GM12878 (cell line): ENCODE data around the gene SCN8A. TPM values are rescaled to one million over a fixed set of nuclear protein-coding genes. Genes with fewer than 3 reads are reported as not detected.

Experiments
- ATAC-seq: fragments of 200-7000 bp; cut with Tn5 transposase; 3 replicates; pipeline ENCODE4 v1.9.1; 2020; ENCODE audit warnings: mild to moderate bottlenecking, moderate library complexity
- BruUV-seq: library from RNA; stranded (reverse); fragments of 400-500 nt; replicated peaks from 2 replicates; lab custom pipeline; 2021; lab: Mats Ljungman, UMichigan
- CTCF ChIA-PET: fragments of 300-600 bp; sonication (Branson Sonifier 250); formaldehyde crosslinking; extraction: SDS; loops from one replicate; lab custom pipeline; 2021; ENCODE audit warnings: inconsistent platforms; lab: Yijun Ruan, JAX
- POLR2A ChIA-PET: fragments of 350-600 bp; formaldehyde crosslinking; extraction: SDS; loops from one replicate; lab custom pipeline; 2021; ENCODE audit warnings: inconsistent platforms; lab: Charles Lee
- RAD21 ChIA-PET: fragments of 300-600 bp; sonication (Branson Sonifier 250); formaldehyde crosslinking; loops from one replicate; lab custom pipeline; 2023; ENCODE audit warnings: antibody characterized with exemption; ENCODE audit not compliant: unreplicated experiment; lab: Charles Lee
- SMC1A ChIA-PET: fragments of 300-600 bp; sonication (Branson Sonifier 250); formaldehyde crosslinking; loops from one replicate; lab custom pipeline; 2023; ENCODE audit not compliant: unreplicated experiment, uncharacterized antibody; lab: Charles Lee
- DNase-seq: peaks from one replicate; pipeline ENCODE4 v3.0.0-alpha.2; 2011; ENCODE audit warnings: low read depth, low spot score
- FAIRE-seq: peaks from 3 replicates; lab custom pipeline; 2011; peaks lifted over from hg19 to GRCh38; lab: Jason Lieb, UNC
- H2AFZ ChIP-seq: 2 replicates; pipeline ENCODE4 v1.6.0; 2011; ENCODE audit warnings: low read depth, low read length, control low read depth; ENCODE audit not compliant: control insufficient read depth
- H3K27ac ChIP-seq: 2 replicates; pipeline ENCODE4 v1.5.1; 2011; ENCODE audit warnings: control low read depth; ENCODE audit not compliant: control insufficient read depth, insufficient read depth
- H3K27me3 ChIP-seq, 2 experiments: replicated peaks in 1 of 2; 2 replicates each; pipeline versions ENCODE4 v1.6.0 to v1.6.1; 2011; ENCODE audit warnings: low read length in 1 of 2; ENCODE audit not compliant: control insufficient read depth in 2 of 2, insufficient read depth in 2 of 2
- H3K36me3 ChIP-seq, 2 experiments: 2 replicates each; pipeline ENCODE4 v1.5.1; 2011; ENCODE audit warnings: low read length in 1 of 2; ENCODE audit not compliant: control insufficient read depth in 2 of 2, insufficient read depth in 2 of 2
- H3K4me1 ChIP-seq: 2 replicates; pipeline ENCODE4 v1.6.1; 2011; ENCODE audit warnings: mild to moderate bottlenecking, low read length, moderate library complexity, mixed read lengths; ENCODE audit not compliant: control insufficient read depth, insufficient read depth
- H3K4me2 ChIP-seq: 2 replicates; pipeline ENCODE4 v1.6.0; 2011; ENCODE audit warnings: control low read depth; ENCODE audit not compliant: control insufficient read depth, insufficient read depth
- H3K4me3 ChIP-seq: fragments of 200-600 bp; sonication (generic); 2 replicates; pipeline ENCODE4 v1.5.1; 2016
- H3K79me2 ChIP-seq: 2 replicates; pipeline ENCODE4 v1.6.0; 2011; ENCODE audit warnings: low read length; ENCODE audit not compliant: control insufficient read depth, insufficient read depth
- H3K9ac ChIP-seq: 2 replicates; pipeline ENCODE4 v1.8.0; 2011; ENCODE audit warnings: low read length, control low read depth, mixed read lengths; ENCODE audit not compliant: control insufficient read depth, insufficient read depth
- H3K9me3 ChIP-seq: replicated peaks from 3 replicates; pipeline ENCODE4 v1.5.1; 2011; ENCODE audit warnings: mild to moderate bottlenecking, low read length; ENCODE audit not compliant: control insufficient read depth, insufficient read depth
- H4K20me1 ChIP-seq: 2 replicates; pipeline ENCODE4 v1.6.0; 2011; ENCODE audit not compliant: control insufficient read depth, insufficient read depth
- BCLAF1 ChIP-seq: fragments of 450-650 bp; IDR thresholded peaks from 2 replicates; pipeline ENCODE4 v1.6.1; 2017; ENCODE audit warnings: antibody characterized with exemption, mild to moderate bottlenecking, moderate library complexity
- BRCA1 ChIP-seq: IDR thresholded peaks from 2 replicates; pipeline ENCODE4 v1.6.1; 2011; ENCODE audit warnings: low read depth, low read length, improper control_type of control experiment
- E4F1 ChIP-seq: fragments of 450-650 bp; IDR thresholded peaks from 2 replicates; pipeline ENCODE4 v1.6.1; 2018; ENCODE audit warnings: borderline replicate concordance, mild to moderate bottlenecking; ENCODE audit not compliant: partially characterized antibody
- HDAC6 ChIP-seq: fragments of 200-600 bp; sonication (generic); IDR thresholded peaks from one replicate; pipeline ENCODE4 v1.8.0; 2017; ENCODE audit warnings: antibody characterized with exemption; ENCODE audit not compliant: unreplicated experiment
- RELA ChIP-seq: fragments of 450-650 bp; IDR thresholded peaks from 2 replicates; pipeline ENCODE4 v1.8.0; 2014; ENCODE audit warnings: borderline replicate concordance; ENCODE audit not compliant: partially characterized antibody
- RUNX3 ChIP-seq: IDR thresholded peaks from 2 replicates; pipeline ENCODE4 v1.6.1; 2012; ENCODE audit warnings: low read length, inconsistent platforms
- SUZ12 ChIP-seq: fragments of 200-600 bp; sonication (generic); IDR thresholded peaks from one replicate; pipeline ENCODE4 v1.6.1; 2018; ENCODE audit warnings: antibody characterized with exemption, mild to moderate bottlenecking; ENCODE audit not compliant: unreplicated experiment
- TCF7 ChIP-seq: IDR thresholded peaks from 2 replicates; pipeline ENCODE4 v1.6.1; 2014; ENCODE audit warnings: antibody characterized with exemption, borderline replicate concordance
- ZNF274 ChIP-seq: IDR thresholded peaks from one replicate; pipeline ENCODE4 v1.8.0; 2011; ENCODE audit not compliant: insufficient read length, insufficient read depth
- WGBS: methylation state at CpG from one replicate; pipeline ENCODE4 v1.1.6; 2016; ENCODE audit warnings: low lambda C conversion rate; ENCODE audit not compliant: insufficient replicate concordance, insufficient coverage; ENCODE audit errors: missing lambda C conversion rate; 5-methylcytosine and 5-hydroxymethylcytosine counted together
- in situ Hi-C: fragments of 300-500 bp; cut with MboI; formaldehyde crosslinking; loops from 9 replicates; pipeline ENCODE4 v1.14.3; 2018; ENCODE audit warnings: mixed read lengths
- intact Hi-C: fragments of 100-400 bp; cut with micrococcal nuclease; formaldehyde crosslinking; loops from one replicate; pipeline ENCODE4 v1.14.2; 2022; ENCODE audit not compliant: unreplicated experiment
- polyA plus RNA-seq, 11 experiments: library from polyadenylated mRNA; depleted of rRNA in 4 of 11; unstranded in 6 of 11; stranded (reverse) in 5 of 11; fragments of >200 nt; fragmentation: Nextera tagmentation in 4 of 11; fragmentation: Illumina TruSeq in 1 of 11; extraction: Ambion mirVana in 4 of 11; extraction: Trizol in 1 of 11; gene quantifications; 1 replicate in 1 of 11; 2 replicates in 10 of 11; pipeline versions ENCODE4 v1.2.1 to v1.2.3, GENCODE V29; 2011 to 2016; ENCODE audit warnings: inconsistent platforms in 2 of 11, missing spikeins in 2 of 11, low read depth in 1 of 11
- total RNA-seq, 4 experiments: library from RNA; depleted of rRNA in 3 of 4; stranded (reverse); fragments of >200 nt in 3 of 4; fragmentation: Illumina TruSeq in 1 of 4; extraction: Trizol in 1 of 4; gene quantifications; 2 replicates each; pipeline versions ENCODE4 v1.2.1 to v1.2.3, GENCODE V29; 2013 to 2021
- TF ChIP-seq, protein P1 (sequence below): IDR thresholded peaks from 2 replicates; pipeline ENCODE4 v1.6.1; 2012; ENCODE audit warnings: improper control_type of control experiment, low read depth, low read length; ENCODE audit not compliant: insufficient replicate concordance
- TF ChIP-seq, protein P2 (sequence below): IDR thresholded peaks from 2 replicates; pipeline ENCODE4 v1.6.1; 2012; ENCODE audit warnings: low read length, inconsistent platforms

The SCN8A gene
- total and polyA plus RNA-seq, 10 of the 15 experiments (the other 5 are each of a cell fraction or from before 2014, with no cell fraction given): 0.02 to 0.23 (median 0.06) TPM; not detected in 2

GRCh38 chr12:51714666-51715065 lies 123.6 kb downstream of the SCN8A start:
- Histone ChIP-seq H4K20me1 (no peaks in the 10 kb centered on the region), H3K4me2 (no peak overlapping the region), H3K9me3 (no peaks in the 10 kb centered on the region), H3K4me3 (no peak overlapping the region), H3K79me2 (no peaks in the 10 kb centered on the region), H3K27ac (no peak overlapping the region), H3K36me3 (no peaks in the 10 kb centered on the region), H3K9ac (no peak overlapping the region), H2AFZ (no peak overlapping the region), H3K4me1 (no peaks in the 10 kb centered on the region), H3K27me3 (peaks cover 0 to 2% of the 10 kb centered on the region in 2 experiments; a peak in 2 of 4 replicates)
- no peak for FAIRE-seq
- 0% methylated on average over 2 of the region's 2 CpGs for WGBS
- in situ Hi-C loops (no loop called here), intact Hi-C loops (no loop called here)
- CTCF ChIA-PET: no interaction called here
- DNase-seq: no peak
- RAD21 ChIA-PET: no interaction called here
- SMC1A ChIA-PET: no interaction called here
- POLR2A ChIA-PET: no interaction called here
- BruUV-seq: no TSS peak
- TF ChIP-seq HDAC6: no peak
- no peak for TF ChIP-seq ZNF274
- no peak for TF ChIP-seq E4F1
- TF ChIP-seq, protein P1, sequence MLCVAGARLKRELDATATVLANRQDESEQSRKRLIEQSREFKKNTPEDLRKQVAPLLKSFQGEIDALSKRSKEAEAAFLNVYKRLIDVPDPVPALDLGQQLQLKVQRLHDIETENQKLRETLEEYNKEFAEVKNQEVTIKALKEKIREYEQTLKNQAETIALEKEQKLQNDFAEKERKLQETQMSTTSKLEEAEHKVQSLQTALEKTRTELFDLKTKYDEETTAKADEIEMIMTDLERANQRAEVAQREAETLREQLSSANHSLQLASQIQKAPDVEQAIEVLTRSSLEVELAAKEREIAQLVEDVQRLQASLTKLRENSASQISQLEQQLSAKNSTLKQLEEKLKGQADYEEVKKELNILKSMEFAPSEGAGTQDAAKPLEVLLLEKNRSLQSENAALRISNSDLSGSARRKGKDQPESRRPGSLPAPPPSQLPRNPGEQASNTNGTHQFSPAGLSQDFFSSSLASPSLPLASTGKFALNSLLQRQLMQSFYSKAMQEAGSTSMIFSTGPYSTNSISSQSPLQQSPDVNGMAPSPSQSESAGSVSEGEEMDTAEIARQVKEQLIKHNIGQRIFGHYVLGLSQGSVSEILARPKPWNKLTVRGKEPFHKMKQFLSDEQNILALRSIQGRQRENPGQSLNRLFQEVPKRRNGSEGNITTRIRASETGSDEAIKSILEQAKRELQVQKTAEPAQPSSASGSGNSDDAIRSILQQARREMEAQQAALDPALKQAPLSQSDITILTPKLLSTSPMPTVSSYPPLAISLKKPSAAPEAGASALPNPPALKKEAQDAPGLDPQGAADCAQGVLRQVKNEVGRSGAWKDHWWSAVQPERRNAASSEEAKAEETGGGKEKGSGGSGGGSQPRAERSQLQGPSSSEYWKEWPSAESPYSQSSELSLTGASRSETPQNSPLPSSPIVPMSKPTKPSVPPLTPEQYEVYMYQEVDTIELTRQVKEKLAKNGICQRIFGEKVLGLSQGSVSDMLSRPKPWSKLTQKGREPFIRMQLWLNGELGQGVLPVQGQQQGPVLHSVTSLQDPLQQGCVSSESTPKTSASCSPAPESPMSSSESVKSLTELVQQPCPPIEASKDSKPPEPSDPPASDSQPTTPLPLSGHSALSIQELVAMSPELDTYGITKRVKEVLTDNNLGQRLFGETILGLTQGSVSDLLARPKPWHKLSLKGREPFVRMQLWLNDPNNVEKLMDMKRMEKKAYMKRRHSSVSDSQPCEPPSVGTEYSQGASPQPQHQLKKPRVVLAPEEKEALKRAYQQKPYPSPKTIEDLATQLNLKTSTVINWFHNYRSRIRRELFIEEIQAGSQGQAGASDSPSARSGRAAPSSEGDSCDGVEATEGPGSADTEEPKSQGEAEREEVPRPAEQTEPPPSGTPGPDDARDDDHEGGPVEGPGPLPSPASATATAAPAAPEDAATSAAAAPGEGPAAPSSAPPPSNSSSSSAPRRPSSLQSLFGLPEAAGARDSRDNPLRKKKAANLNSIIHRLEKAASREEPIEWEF: no peak
- TF ChIP-seq TCF7: no peak
- TF ChIP-seq BRCA1: no peak
- no peak for TF ChIP-seq SUZ12
- TF ChIP-seq RELA: no peak
- no peak for TF ChIP-seq RUNX3
- no peak for TF ChIP-seq BCLAF1
- TF ChIP-seq, protein P2, sequence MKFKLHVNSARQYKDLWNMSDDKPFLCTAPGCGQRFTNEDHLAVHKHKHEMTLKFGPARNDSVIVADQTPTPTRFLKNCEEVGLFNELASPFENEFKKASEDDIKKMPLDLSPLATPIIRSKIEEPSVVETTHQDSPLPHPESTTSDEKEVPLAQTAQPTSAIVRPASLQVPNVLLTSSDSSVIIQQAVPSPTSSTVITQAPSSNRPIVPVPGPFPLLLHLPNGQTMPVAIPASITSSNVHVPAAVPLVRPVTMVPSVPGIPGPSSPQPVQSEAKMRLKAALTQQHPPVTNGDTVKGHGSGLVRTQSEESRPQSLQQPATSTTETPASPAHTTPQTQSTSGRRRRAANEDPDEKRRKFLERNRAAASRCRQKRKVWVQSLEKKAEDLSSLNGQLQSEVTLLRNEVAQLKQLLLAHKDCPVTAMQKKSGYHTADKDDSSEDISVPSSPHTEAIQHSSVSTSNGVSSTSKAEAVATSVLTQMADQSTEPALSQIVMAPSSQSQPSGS: no peak
- no peak for ATAC-seq
